Measurements from ENCODE around the gene MYBPC3. TPM values are rescaled to one million over a fixed set of nuclear protein-coding genes. Genes with fewer than 3 reads are reported as not detected.
A peak's percentile ranks its signal among the peaks of the same experiment; 100 is the strongest.

MYBPC3 gene
- total and polyA plus RNA-seq, 5 donors from 2014 or later: not detected

GRCh38 chr11:47353978-47354774, 1.7 kb upstream of the MYBPC3 start:
- Histone ChIP-seq H3K4me1 (ENCODE audit: control insufficient read depth, insufficient read depth, low read length, poor library complexity, severe bottlenecking) (no peaks in the 10 kb centered on the region), H3K27ac (ENCODE audit: insufficient read depth, low read length, poor library complexity, severe bottlenecking) (no peak overlapping the region), H3K36me3 (ENCODE audit: control insufficient read depth, insufficient read depth, low read length) (no peaks in the 10 kb centered on the region), H3K27me3 (ENCODE audit: control insufficient read depth, insufficient read depth, low read length) (no peaks in the 10 kb centered on the region), H3K9me3 (ENCODE audit: control insufficient read depth in 2 of 2, low read length in 2 of 2) (no peaks in the 10 kb centered on the region), H3K4me3 (ENCODE audit: low read depth, low read length) (no peak overlapping the region)
- Mint-ChIP-seq H3K4me3 (no peak overlapping the region), H3K36me3 (no peaks in the 10 kb centered on the region), H3K4me1 (peaks cover 0 to 1% (median 0%) of the 10 kb centered on the region in 4 donors), H3K9me3 (no peaks in the 10 kb centered on the region), H3K27ac (no peak overlapping the region), H3K27me3 (no peaks in the 10 kb centered on the region)
- ATAC-seq (ENCODE audit: low read depth in 2 of 2) (no peak), DNase-seq (no peak)

GRCh38 chr11:47351156-47352126, 1.1 kb downstream of the MYBPC3 start:
- no peaks in the 10 kb centered on the region for H3K4me1 ChIP-seq (ENCODE audit: control insufficient read depth, insufficient read depth, low read length, poor library complexity, severe bottlenecking)
- no peaks in the 10 kb centered on the region for H3K36me3 ChIP-seq (ENCODE audit: control insufficient read depth, insufficient read depth, low read length)
- no peaks in the 10 kb centered on the region for H3K4me1 Mint-ChIP-seq
- H3K36me3 Mint-ChIP-seq: no peaks in the 10 kb centered on the region
- no peak for DNase-seq
- no peak overlapping the region for H3K4me3 Mint-ChIP-seq
- no peaks in the 10 kb centered on the region for H3K9me3 Mint-ChIP-seq
- H3K9me3 ChIP-seq (ENCODE audit: control insufficient read depth in 2 of 2, low read length in 2 of 2): no peaks in the 10 kb centered on the region
- H3K27me3 ChIP-seq (ENCODE audit: control insufficient read depth, insufficient read depth, low read length): no peaks in the 10 kb centered on the region
- H3K4me3 ChIP-seq (ENCODE audit: low read depth, low read length): no peak overlapping the region
- no peak overlapping the region for H3K27ac ChIP-seq (ENCODE audit: insufficient read depth, low read length, poor library complexity, severe bottlenecking)
- ATAC-seq (ENCODE audit: low read depth in 2 of 2): no peak
- H3K27ac Mint-ChIP-seq: no peak overlapping the region
- H3K27me3 Mint-ChIP-seq: no peaks in the 10 kb centered on the region

GRCh38 chr11:47350315-47350714, 2.2 kb downstream of the MYBPC3 start:
- Mint-ChIP-seq H3K9me3 (no peaks in the 10 kb centered on the region), H3K4me3 (no peak overlapping the region), H3K27ac (no peak overlapping the region), H3K36me3 (no peaks in the 10 kb centered on the region), H3K27me3 (no peaks in the 10 kb centered on the region), H3K4me1 (no peaks in the 10 kb centered on the region)
- no peak for DNase-seq
- H3K36me3 ChIP-seq (ENCODE audit: control insufficient read depth, insufficient read depth, low read length): no peaks in the 10 kb centered on the region
- no peaks in the 10 kb centered on the region for H3K27me3 ChIP-seq (ENCODE audit: control insufficient read depth, insufficient read depth, low read length)
- no peak for ATAC-seq (ENCODE audit: low read depth in 2 of 2)
- H3K4me1 ChIP-seq (ENCODE audit: control insufficient read depth, insufficient read depth, low read length, poor library complexity, severe bottlenecking): no peaks in the 10 kb centered on the region
- no peak overlapping the region for H3K27ac ChIP-seq (ENCODE audit: insufficient read depth, low read length, poor library complexity, severe bottlenecking)
- no peaks in the 10 kb centered on the region for H3K9me3 ChIP-seq (ENCODE audit: control insufficient read depth in 2 of 2, low read length in 2 of 2)
- no peak overlapping the region for H3K4me3 ChIP-seq (ENCODE audit: low read depth, low read length)

GRCh38 chr11:47349521-47350095, 2.9 kb downstream of the MYBPC3 start:
- no peaks in the 10 kb centered on the region for H3K27me3 ChIP-seq (ENCODE audit: control insufficient read depth, insufficient read depth, low read length)
- H3K36me3 ChIP-seq (ENCODE audit: control insufficient read depth, insufficient read depth, low read length): no peaks in the 10 kb centered on the region
- Mint-ChIP-seq H3K27me3 (no peaks in the 10 kb centered on the region), H3K9me3 (no peaks in the 10 kb centered on the region), H3K27ac (no peak overlapping the region), H3K4me3 (peak overlapping the region in 1 of 4 donors; percentile 82), H3K4me1 (no peaks in the 10 kb centered on the region), H3K36me3 (no peaks in the 10 kb centered on the region)
- H3K4me1 ChIP-seq (ENCODE audit: control insufficient read depth, insufficient read depth, low read length, poor library complexity, severe bottlenecking): no peaks in the 10 kb centered on the region
- H3K9me3 ChIP-seq (ENCODE audit: control insufficient read depth in 2 of 2, low read length in 2 of 2): no peaks in the 10 kb centered on the region
- no peak overlapping the region for H3K4me3 ChIP-seq (ENCODE audit: low read depth, low read length)
- DNase-seq (no peak), ATAC-seq (ENCODE audit: low read depth in 2 of 2) (no peak)
- H3K27ac ChIP-seq (ENCODE audit: insufficient read depth, low read length, poor library complexity, severe bottlenecking): no peak overlapping the region

- peak in 1 of 3 donors; percentile 46 for DNase-seq
- Mint-ChIP-seq H3K27me3 (no peaks in the 10 kb centered on the region), H3K9me3 (no peaks in the 10 kb centered on the region), H3K4me3 (no peak overlapping the region), H3K36me3 (no peaks in the 10 kb centered on the region), H3K27ac (no peak overlapping the region), H3K4me1 (no peaks in the 10 kb centered on the region)
- ATAC-seq (ENCODE audit: low read depth in 2 of 2): no peak
- no peaks in the 10 kb centered on the region for H3K36me3 ChIP-seq (ENCODE audit: control insufficient read depth, insufficient read depth, low read length)
- no peaks in the 10 kb centered on the region for H3K9me3 ChIP-seq (ENCODE audit: control insufficient read depth in 2 of 2, low read length in 2 of 2)
- no peak overlapping the region for H3K4me3 ChIP-seq (ENCODE audit: low read depth, low read length)
- no peak overlapping the region for H3K27ac ChIP-seq (ENCODE audit: insufficient read depth, low read length, poor library complexity, severe bottlenecking)
- no peaks in the 10 kb centered on the region for H3K27me3 ChIP-seq (ENCODE audit: control insufficient read depth, insufficient read depth, low read length)
- no peaks in the 10 kb centered on the region for H3K4me1 ChIP-seq (ENCODE audit: control insufficient read depth, insufficient read depth, low read length, poor library complexity, severe bottlenecking)
Observed at GRCh38 chr11:47348859-47349258, 3.6 kb downstream of the MYBPC3 start.

GRCh38 chr11:47348131-47348802, 4.2 kb downstream of the MYBPC3 start:
- H3K36me3 Mint-ChIP-seq: no peaks in the 10 kb centered on the region
- H3K4me3 Mint-ChIP-seq: peak overlapping the region in 1 of 4 donors; percentile 38
- H3K4me3 ChIP-seq (ENCODE audit: low read depth, low read length): no peak overlapping the region
- no peaks in the 10 kb centered on the region for H3K36me3 ChIP-seq (ENCODE audit: control insufficient read depth, insufficient read depth, low read length)
- no peak overlapping the region for H3K27ac ChIP-seq (ENCODE audit: insufficient read depth, low read length, poor library complexity, severe bottlenecking)
- H3K4me1 ChIP-seq (ENCODE audit: control insufficient read depth, insufficient read depth, low read length, poor library complexity, severe bottlenecking): no peaks in the 10 kb centered on the region
- DNase-seq: no peak
- H3K9me3 Mint-ChIP-seq: no peaks in the 10 kb centered on the region
- no peaks in the 10 kb centered on the region for H3K4me1 Mint-ChIP-seq
- H3K9me3 ChIP-seq (ENCODE audit: control insufficient read depth in 2 of 2, low read length in 2 of 2): no peaks in the 10 kb centered on the region
- ATAC-seq (ENCODE audit: low read depth in 2 of 2): no peak
- no peaks in the 10 kb centered on the region for H3K27me3 Mint-ChIP-seq
- H3K27ac Mint-ChIP-seq: no peak overlapping the region
- no peaks in the 10 kb centered on the region for H3K27me3 ChIP-seq (ENCODE audit: control insufficient read depth, insufficient read depth, low read length)

- Mint-ChIP-seq H3K4me3 (no peak overlapping the region), H3K27me3 (no peaks in the 10 kb centered on the region), H3K9me3 (no peaks in the 10 kb centered on the region), H3K36me3 (no peaks in the 10 kb centered on the region), H3K27ac (no peak overlapping the region), H3K4me1 (no peaks in the 10 kb centered on the region)
- DNase-seq (no peak), ATAC-seq (ENCODE audit: low read depth in 2 of 2) (no peak)
- Histone ChIP-seq H3K4me3 (ENCODE audit: low read depth, low read length) (no peak overlapping the region), H3K27me3 (ENCODE audit: control insufficient read depth, insufficient read depth, low read length) (no peaks in the 10 kb centered on the region), H3K9me3 (ENCODE audit: control insufficient read depth in 2 of 2, low read length in 2 of 2) (no peaks in the 10 kb centered on the region), H3K36me3 (ENCODE audit: control insufficient read depth, insufficient read depth, low read length) (no peaks in the 10 kb centered on the region), H3K27ac (ENCODE audit: insufficient read depth, low read length, poor library complexity, severe bottlenecking) (no peak overlapping the region), H3K4me1 (ENCODE audit: control insufficient read depth, insufficient read depth, low read length, poor library complexity, severe bottlenecking) (no peaks in the 10 kb centered on the region)
Observed at GRCh38 chr11:47347137-47347536, 5.4 kb downstream of the MYBPC3 start.

Data from CD4-positive, CD25-positive, alpha-beta regulatory T cell (primary cell).